ENCODE data around the gene TGFA. TPM values are rescaled to one million over a fixed set of nuclear protein-coding genes. Genes with fewer than 3 reads are reported as not detected.
A peak's percentile ranks its signal among the peaks of the same experiment; 100 is the strongest.

TGFA gene
- total and polyA plus RNA-seq, 5 donors from 2014 or later, result 0.07 to 0.45 (median 0.42) TPM; not detected in 2

GRCh38 chr2:70440621-70441020, 113.0 kb downstream of the TGFA start:
- H3K27ac ChIP-seq (ENCODE audit: insufficient read depth, low read length, poor library complexity, severe bottlenecking), result no peak overlapping the region
- peaks cover 3% of the 10 kb centered on the region for H3K27me3 ChIP-seq (ENCODE audit: control insufficient read depth, insufficient read depth, low read length)
- peak in 2 of 3 donors; percentile 30 to 88 for DNase-seq
- H3K9me3 ChIP-seq (ENCODE audit: control insufficient read depth in 2 of 2, low read length in 2 of 2), result no peaks in the 10 kb centered on the region
- Mint-ChIP-seq H3K9me3 (peaks cover 0 to 2% (median 0%) of the 10 kb centered on the region in 7 donors), H3K4me1 (peaks cover 5 to 41% (median 7%) of the 10 kb centered on the region in 4 donors), H3K27ac (peak overlapping the region; percentile 59 to 94 (median 78)), H3K36me3 (no peaks in the 10 kb centered on the region), H3K4me3 (peak overlapping the region in 3 of 4 donors; percentile 12 to 44 (median 25)), H3K27me3 (peaks cover 4% of the 10 kb centered on the region)
- H3K36me3 ChIP-seq (ENCODE audit: control insufficient read depth, insufficient read depth, low read length), result no peaks in the 10 kb centered on the region
- H3K4me3 ChIP-seq (ENCODE audit: low read depth, low read length), result no peak overlapping the region
- peak; percentile 76 to 80 for ATAC-seq (ENCODE audit: low read depth in 2 of 2)
- peaks cover 6% of the 10 kb centered on the region for H3K4me1 ChIP-seq (ENCODE audit: control insufficient read depth, insufficient read depth, low read length, poor library complexity, severe bottlenecking)

GRCh38 chr2:70435138-70435537, 118.5 kb downstream of the TGFA start:
- Mint-ChIP-seq H3K27me3 (peaks cover 11% of the 10 kb centered on the region), H3K36me3 (no peaks in the 10 kb centered on the region), H3K27ac (no peak overlapping the region), H3K9me3 (peaks cover 0 to 2% (median 0%) of the 10 kb centered on the region in 7 donors), H3K4me1 (peaks cover 0 to 18% (median 0%) of the 10 kb centered on the region in 4 donors), H3K4me3 (no peak overlapping the region)
- Histone ChIP-seq H3K27me3 (ENCODE audit: control insufficient read depth, insufficient read depth, low read length) (peaks cover 3% of the 10 kb centered on the region), H3K36me3 (ENCODE audit: control insufficient read depth, insufficient read depth, low read length) (no peaks in the 10 kb centered on the region), H3K27ac (ENCODE audit: insufficient read depth, low read length, poor library complexity, severe bottlenecking) (no peak overlapping the region), H3K4me1 (ENCODE audit: control insufficient read depth, insufficient read depth, low read length, poor library complexity, severe bottlenecking) (no peaks in the 10 kb centered on the region), H3K4me3 (ENCODE audit: low read depth, low read length) (no peak overlapping the region), H3K9me3 (ENCODE audit: control insufficient read depth in 2 of 2, low read length in 2 of 2) (no peaks in the 10 kb centered on the region)
- DNase-seq (no peak), ATAC-seq (ENCODE audit: low read depth in 2 of 2) (no peak)

- Mint-ChIP-seq H3K27me3 (peaks cover 7% of the 10 kb centered on the region), H3K4me1 (peaks cover 0 to 7% (median 0%) of the 10 kb centered on the region in 4 donors), H3K27ac (no peak overlapping the region), H3K4me3 (no peak overlapping the region), H3K9me3 (peaks cover 0 to 2% (median 0%) of the 10 kb centered on the region in 7 donors), H3K36me3 (no peaks in the 10 kb centered on the region)
- Histone ChIP-seq H3K36me3 (ENCODE audit: control insufficient read depth, insufficient read depth, low read length) (no peaks in the 10 kb centered on the region), H3K9me3 (ENCODE audit: control insufficient read depth in 2 of 2, low read length in 2 of 2) (no peaks in the 10 kb centered on the region), H3K4me1 (ENCODE audit: control insufficient read depth, insufficient read depth, low read length, poor library complexity, severe bottlenecking) (no peaks in the 10 kb centered on the region), H3K4me3 (ENCODE audit: low read depth, low read length) (no peak overlapping the region), H3K27me3 (ENCODE audit: control insufficient read depth, insufficient read depth, low read length) (peaks cover 3% of the 10 kb centered on the region), H3K27ac (ENCODE audit: insufficient read depth, low read length, poor library complexity, severe bottlenecking) (no peak overlapping the region)
- DNase-seq (no peak), ATAC-seq (ENCODE audit: low read depth in 2 of 2) (no peak)
These were observed 120.3 kb downstream of the TGFA start for GRCh38 chr2:70433315-70433714.

GRCh38 chr2:70431716-70432347, 121.8 kb downstream of the TGFA start:
- Mint-ChIP-seq H3K36me3 (no peaks in the 10 kb centered on the region), H3K4me1 (peaks cover 0 to 5% (median 0%) of the 10 kb centered on the region in 4 donors), H3K27ac (no peak overlapping the region), H3K4me3 (no peak overlapping the region), H3K27me3 (peaks cover 7% of the 10 kb centered on the region), H3K9me3 (peaks cover 0 to 2% (median 0%) of the 10 kb centered on the region in 7 donors)
- DNase-seq, result no peak
- no peak overlapping the region for H3K4me3 ChIP-seq (ENCODE audit: low read depth, low read length)
- peaks cover 3% of the 10 kb centered on the region for H3K27me3 ChIP-seq (ENCODE audit: control insufficient read depth, insufficient read depth, low read length)
- H3K27ac ChIP-seq (ENCODE audit: insufficient read depth, low read length, poor library complexity, severe bottlenecking), result no peak overlapping the region
- no peaks in the 10 kb centered on the region for H3K36me3 ChIP-seq (ENCODE audit: control insufficient read depth, insufficient read depth, low read length)
- H3K4me1 ChIP-seq (ENCODE audit: control insufficient read depth, insufficient read depth, low read length, poor library complexity, severe bottlenecking), result no peaks in the 10 kb centered on the region
- H3K9me3 ChIP-seq (ENCODE audit: control insufficient read depth in 2 of 2, low read length in 2 of 2), result no peaks in the 10 kb centered on the region
- ATAC-seq (ENCODE audit: low read depth in 2 of 2), result no peak

GRCh38 chr2:70426341-70426740, 127.3 kb downstream of the TGFA start:
- H3K9me3 ChIP-seq (ENCODE audit: control insufficient read depth in 2 of 2, low read length in 2 of 2), result no peaks in the 10 kb centered on the region
- H3K36me3 ChIP-seq (ENCODE audit: control insufficient read depth, insufficient read depth, low read length), result no peaks in the 10 kb centered on the region
- H3K4me3 ChIP-seq (ENCODE audit: low read depth, low read length), result no peak overlapping the region
- H3K27ac ChIP-seq (ENCODE audit: insufficient read depth, low read length, poor library complexity, severe bottlenecking), result no peak overlapping the region
- no peaks in the 10 kb centered on the region for H3K36me3 Mint-ChIP-seq
- H3K27me3 ChIP-seq (ENCODE audit: control insufficient read depth, insufficient read depth, low read length), result peaks cover 4% of the 10 kb centered on the region
- no peak overlapping the region for H3K4me3 Mint-ChIP-seq
- no peaks in the 10 kb centered on the region for H3K4me1 Mint-ChIP-seq
- ATAC-seq (ENCODE audit: low read depth in 2 of 2) (no peak), DNase-seq (no peak)
- peaks cover 0 to 2% (median 0%) of the 10 kb centered on the region in 7 donors for H3K9me3 Mint-ChIP-seq
- H3K27me3 Mint-ChIP-seq, result peaks cover 29% of the 10 kb centered on the region
- H3K4me1 ChIP-seq (ENCODE audit: control insufficient read depth, insufficient read depth, low read length, poor library complexity, severe bottlenecking), result no peaks in the 10 kb centered on the region
- no peak overlapping the region for H3K27ac Mint-ChIP-seq

GRCh38 chr2:70425682-70426301, 127.8 kb downstream of the TGFA start:
- no peak overlapping the region for H3K4me3 Mint-ChIP-seq
- H3K4me3 ChIP-seq (ENCODE audit: low read depth, low read length), result no peak overlapping the region
- DNase-seq (no peak), ATAC-seq (ENCODE audit: low read depth in 2 of 2) (no peak)
- H3K4me1 Mint-ChIP-seq, result no peaks in the 10 kb centered on the region
- no peaks in the 10 kb centered on the region for H3K9me3 ChIP-seq (ENCODE audit: control insufficient read depth in 2 of 2, low read length in 2 of 2)
- H3K27me3 ChIP-seq (ENCODE audit: control insufficient read depth, insufficient read depth, low read length), result peaks cover 4% of the 10 kb centered on the region
- H3K36me3 ChIP-seq (ENCODE audit: control insufficient read depth, insufficient read depth, low read length), result no peaks in the 10 kb centered on the region
- no peak overlapping the region for H3K27ac Mint-ChIP-seq
- H3K9me3 Mint-ChIP-seq, result peaks cover 0 to 2% (median 0%) of the 10 kb centered on the region in 7 donors
- peaks cover 29% of the 10 kb centered on the region for H3K27me3 Mint-ChIP-seq
- H3K27ac ChIP-seq (ENCODE audit: insufficient read depth, low read length, poor library complexity, severe bottlenecking), result no peak overlapping the region
- H3K4me1 ChIP-seq (ENCODE audit: control insufficient read depth, insufficient read depth, low read length, poor library complexity, severe bottlenecking), result no peaks in the 10 kb centered on the region
- H3K36me3 Mint-ChIP-seq, result no peaks in the 10 kb centered on the region

GRCh38 chr2:70420740-70421139, 132.9 kb downstream of the TGFA start:
- H3K9me3 ChIP-seq (ENCODE audit: control insufficient read depth in 2 of 2, low read length in 2 of 2), result no peaks in the 10 kb centered on the region
- H3K36me3 Mint-ChIP-seq, result no peaks in the 10 kb centered on the region
- no peak overlapping the region for H3K27ac ChIP-seq (ENCODE audit: insufficient read depth, low read length, poor library complexity, severe bottlenecking)
- no peak overlapping the region for H3K4me3 Mint-ChIP-seq
- ATAC-seq (ENCODE audit: low read depth in 2 of 2) (no peak), DNase-seq (peak in 1 of 3 donors; percentile 12)
- H3K4me1 ChIP-seq (ENCODE audit: control insufficient read depth, insufficient read depth, low read length, poor library complexity, severe bottlenecking), result no peaks in the 10 kb centered on the region
- no peak overlapping the region for H3K27ac Mint-ChIP-seq
- peaks cover 4% of the 10 kb centered on the region for H3K27me3 ChIP-seq (ENCODE audit: control insufficient read depth, insufficient read depth, low read length)
- no peaks in the 10 kb centered on the region for H3K36me3 ChIP-seq (ENCODE audit: control insufficient read depth, insufficient read depth, low read length)
- peaks cover 0 to 2% (median 0%) of the 10 kb centered on the region in 7 donors for H3K9me3 Mint-ChIP-seq
- H3K4me3 ChIP-seq (ENCODE audit: low read depth, low read length), result no peak overlapping the region
- H3K4me1 Mint-ChIP-seq, result no peaks in the 10 kb centered on the region
- H3K27me3 Mint-ChIP-seq, result peaks cover 33% of the 10 kb centered on the region
